OCI-LY3 (cell line): Measurements from ENCODE around the gene TOM1L2.

ENCODE experiments used
- H2AFZ ChIP-seq: fragments of 200-600, 300-600 bp; shearing (Covaris generic); 2 replicates; pipeline ENCODE4 v1.6.0; 2014; ENCODE audit warnings: antibody characterized with exemption, low read depth, low read length
- H3K27ac ChIP-seq: fragments of 200-600, 300-600 bp; sonication (generic); 2 replicates; pipeline ENCODE4 v1.5.1; 2014; ENCODE audit warnings: mild to moderate bottlenecking, low read length, moderate library complexity, mixed read lengths
- H3K27me3 ChIP-seq: fragments of 200-600, 300-600 bp; sonication (generic); 2 replicates; pipeline ENCODE4 v1.6.1; 2014; ENCODE audit warnings: low read depth, low read length, mixed read lengths
- H3K36me3 ChIP-seq: fragments of 200-600, 300-600 bp; sonication (generic); replicated peaks from 2 replicates; pipeline ENCODE3; 2014; ENCODE audit warnings: low read depth, low read length, mixed read lengths
- H3K4me1 ChIP-seq: fragments of 300-600, 200-600 bp; sonication (generic); 2 replicates; pipeline ENCODE4 v1.6.1; 2014; ENCODE audit warnings: low read length, mixed read lengths
- H3K4me2 ChIP-seq: fragments of 200-600, 300-600 bp; sonication (generic); 2 replicates; pipeline ENCODE4 v1.6.1; 2014; ENCODE audit warnings: low read length, mixed read lengths
- H3K4me3 ChIP-seq: fragments of 300-600, 200-600 bp; sonication (generic); 2 replicates; pipeline ENCODE4 v1.5.1; 2014; ENCODE audit warnings: antibody characterized with exemption, mild to moderate bottlenecking, low read length, moderate library complexity
- H3K79me2 ChIP-seq: fragments of 300-600, 200-600 bp; shearing (Covaris generic); 2 replicates; pipeline ENCODE4 v1.6.1; 2014; ENCODE audit warnings: mild to moderate bottlenecking, low read length, mixed read lengths
- H3K9ac ChIP-seq: fragments of 300-600, 200-600 bp; shearing (Covaris generic); 2 replicates; pipeline ENCODE4 v1.6.0; 2014; ENCODE audit warnings: mild to moderate bottlenecking, low read length, moderate library complexity
- H3K9me3 ChIP-seq: fragments of 200-600, 300-600 bp; shearing (Covaris generic); 2 replicates; pipeline ENCODE4 v1.6.1; 2014; ENCODE audit warnings: low read length, mixed read lengths; ENCODE audit not compliant: insufficient read depth
- H4K20me1 ChIP-seq: fragments of 200-600, 300-600 bp; sonication (generic); 2 replicates; pipeline ENCODE4 v1.6.1; 2016; ENCODE audit warnings: low read length, mixed read lengths; ENCODE audit not compliant: insufficient read depth
- EZH2phosphoT487 ChIP-seq: fragments of 200-600 bp; shearing (Covaris generic); IDR thresholded peaks from 2 replicates; pipeline ENCODE4 v1.6.1; 2018; ENCODE audit warnings: antibody characterized with exemption, mixed run types, low read depth
- TF ChIP-seq, protein P1 (sequence below): fragments of 200-600, 300-600 bp; sonication (generic); IDR thresholded peaks from 2 replicates; pipeline ENCODE4 v1.5.1; 2014; ENCODE audit warnings: antibody characterized with exemption, low read length, low read depth

TOM1L2 gene

DNA sequence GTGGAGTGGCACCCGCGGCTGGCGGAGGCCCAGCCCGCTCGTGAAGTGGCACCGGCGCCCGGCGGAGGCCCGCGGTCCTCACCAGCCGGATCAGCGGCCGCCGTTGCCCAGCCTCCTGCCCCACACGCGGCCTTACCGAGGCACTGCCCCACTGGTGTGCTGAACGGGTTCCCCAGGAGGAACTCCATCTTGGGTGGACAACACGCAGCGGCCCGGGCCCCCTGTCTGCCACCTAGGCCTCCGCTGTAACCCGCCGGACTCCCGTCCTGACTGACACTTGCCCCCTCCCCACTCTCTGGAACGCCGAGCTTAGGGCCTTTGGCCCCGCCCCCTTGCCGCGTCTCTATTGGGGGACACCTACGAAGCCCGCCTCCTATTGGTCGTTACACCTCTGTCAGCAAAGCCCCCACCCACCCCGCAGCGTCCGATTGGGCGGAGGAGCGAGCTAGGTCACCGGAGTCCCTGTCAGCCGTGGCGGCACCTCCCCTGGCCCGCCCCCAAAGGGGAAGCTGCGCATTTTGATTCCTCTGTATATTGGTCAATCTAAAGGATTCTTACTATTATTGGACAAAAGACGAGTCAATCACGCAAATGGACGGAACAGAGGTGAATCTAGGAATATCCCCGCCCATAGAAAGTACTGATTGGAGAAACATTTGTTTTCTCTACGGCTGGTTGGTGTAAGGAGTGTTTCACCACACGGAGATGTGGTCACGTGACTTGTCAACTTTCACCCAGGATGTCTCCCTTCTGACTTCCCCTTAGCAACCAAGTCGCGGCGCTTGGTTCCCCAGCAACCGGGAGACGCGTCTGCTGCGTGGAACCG lies at the start of gene TOM1L2, which contains the start of gene DRC3:
TOM1L2 (minus strand) TSS at position 275 of the 826 bp plus-strand sequence; CDS start at position 188, 87 bp downstream.
DRC3 (plus strand) TSS at position 737 of the 826 bp plus-strand sequence. CDS start 4,737 bp downstream, outside the sequence.
- H3K27ac ChIP-seq = no peak within 1 kb of the TSS
- no peaks in the 10 kb centered on the region for H3K79me2 ChIP-seq
- no peaks in the 10 kb centered on the region for H3K36me3 ChIP-seq
- peak within 1 kb of the TSS; percentile 76 for H3K4me3 ChIP-seq
- H3K4me1 ChIP-seq = 0 out of 2 replicates have a peak, but pooled peaks cover 2% of the 10 kb centered on the region
- H3K9ac ChIP-seq = 0 out of 2 replicates have a peak within 1 kb of the TSS, but pooled peaks have one; percentile 32
- H3K9me3 ChIP-seq = no peaks in the 10 kb centered on the region
- peak within 1 kb of the TSS; percentile 59 for H3K4me2 ChIP-seq
- no peak within 1 kb of the TSS for H2AFZ ChIP-seq
- H3K27me3 ChIP-seq = no peaks in the 10 kb centered on the region
- no peaks in the 10 kb centered on the region for H4K20me1 ChIP-seq
- TF ChIP-seq EZH2phosphoT487 = no peak
- TF ChIP-seq, protein P1, sequence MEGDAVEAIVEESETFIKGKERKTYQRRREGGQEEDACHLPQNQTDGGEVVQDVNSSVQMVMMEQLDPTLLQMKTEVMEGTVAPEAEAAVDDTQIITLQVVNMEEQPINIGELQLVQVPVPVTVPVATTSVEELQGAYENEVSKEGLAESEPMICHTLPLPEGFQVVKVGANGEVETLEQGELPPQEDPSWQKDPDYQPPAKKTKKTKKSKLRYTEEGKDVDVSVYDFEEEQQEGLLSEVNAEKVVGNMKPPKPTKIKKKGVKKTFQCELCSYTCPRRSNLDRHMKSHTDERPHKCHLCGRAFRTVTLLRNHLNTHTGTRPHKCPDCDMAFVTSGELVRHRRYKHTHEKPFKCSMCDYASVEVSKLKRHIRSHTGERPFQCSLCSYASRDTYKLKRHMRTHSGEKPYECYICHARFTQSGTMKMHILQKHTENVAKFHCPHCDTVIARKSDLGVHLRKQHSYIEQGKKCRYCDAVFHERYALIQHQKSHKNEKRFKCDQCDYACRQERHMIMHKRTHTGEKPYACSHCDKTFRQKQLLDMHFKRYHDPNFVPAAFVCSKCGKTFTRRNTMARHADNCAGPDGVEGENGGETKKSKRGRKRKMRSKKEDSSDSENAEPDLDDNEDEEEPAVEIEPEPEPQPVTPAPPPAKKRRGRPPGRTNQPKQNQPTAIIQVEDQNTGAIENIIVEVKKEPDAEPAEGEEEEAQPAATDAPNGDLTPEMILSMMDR = no peak

DNA sequence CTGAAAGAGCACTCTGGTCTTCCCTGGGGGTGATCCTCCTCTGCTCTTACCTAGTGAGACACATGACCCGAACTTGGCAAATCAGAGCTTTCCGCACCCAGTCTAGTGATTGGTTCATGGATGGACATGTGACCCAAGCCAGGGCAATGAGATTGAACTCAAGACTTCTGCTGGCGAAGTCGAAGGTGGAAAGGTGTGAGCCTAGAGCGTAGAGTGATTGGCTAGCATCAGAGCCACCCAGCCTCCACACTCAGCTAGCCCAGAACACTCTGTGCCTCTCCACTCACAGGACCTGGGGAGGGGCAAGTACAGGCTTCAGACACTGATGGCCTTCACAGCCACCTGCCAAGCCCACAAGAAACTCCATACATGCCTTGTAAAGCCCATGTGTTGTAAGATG lies 49.2 kb upstream of the TOM1L2 start:
- no peak overlapping the region for H3K4me3 ChIP-seq
- H2AFZ ChIP-seq = no peak overlapping the region
- no peaks in the 10 kb centered on the region for H3K36me3 ChIP-seq
- H3K79me2 ChIP-seq = no peaks in the 10 kb centered on the region
- H3K27me3 ChIP-seq = no peaks in the 10 kb centered on the region
- H3K4me2 ChIP-seq = no peak overlapping the region
- H4K20me1 ChIP-seq = no peaks in the 10 kb centered on the region
- H3K9ac ChIP-seq = no peak overlapping the region
- H3K4me1 ChIP-seq = no peaks in the 10 kb centered on the region
- H3K27ac ChIP-seq = no peak overlapping the region
- no peaks in the 10 kb centered on the region for H3K9me3 ChIP-seq
- TF ChIP-seq, protein P1 = no peak
- TF ChIP-seq EZH2phosphoT487 = no peak

DNA sequence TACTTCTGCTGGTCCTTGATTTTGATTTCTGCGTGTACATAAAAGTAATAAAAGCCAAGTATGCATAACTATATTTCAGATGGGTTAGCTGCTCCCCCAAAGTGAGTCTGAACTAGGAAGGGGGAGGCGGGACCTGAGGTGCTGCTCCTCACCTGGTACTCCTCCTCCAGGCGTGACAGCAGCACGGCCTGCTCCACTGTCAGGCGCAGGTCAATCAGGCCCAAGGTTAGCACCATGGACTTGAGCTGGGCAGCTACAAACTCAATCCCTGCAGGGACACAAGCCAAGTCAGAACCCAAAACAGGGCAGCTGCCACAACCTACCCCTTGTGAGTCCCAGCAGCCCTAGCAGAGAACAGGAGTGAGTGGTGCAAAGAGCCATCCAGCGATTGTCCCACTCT lies 48.8 kb upstream of the TOM1L2 start:
- no peaks in the 10 kb centered on the region for H3K36me3 ChIP-seq
- no peak overlapping the region for H3K27ac ChIP-seq
- TF ChIP-seq EZH2phosphoT487 = no peak
- TF ChIP-seq, protein P1 = no peak
- H3K4me1 ChIP-seq = no peaks in the 10 kb centered on the region
- H3K4me3 ChIP-seq = no peak overlapping the region
- H3K4me2 ChIP-seq = no peak overlapping the region
- no peak overlapping the region for H2AFZ ChIP-seq
- no peak overlapping the region for H3K9ac ChIP-seq
- H3K79me2 ChIP-seq = no peaks in the 10 kb centered on the region
- no peaks in the 10 kb centered on the region for H3K27me3 ChIP-seq
- H4K20me1 ChIP-seq = no peaks in the 10 kb centered on the region
- no peaks in the 10 kb centered on the region for H3K9me3 ChIP-seq

DNA sequence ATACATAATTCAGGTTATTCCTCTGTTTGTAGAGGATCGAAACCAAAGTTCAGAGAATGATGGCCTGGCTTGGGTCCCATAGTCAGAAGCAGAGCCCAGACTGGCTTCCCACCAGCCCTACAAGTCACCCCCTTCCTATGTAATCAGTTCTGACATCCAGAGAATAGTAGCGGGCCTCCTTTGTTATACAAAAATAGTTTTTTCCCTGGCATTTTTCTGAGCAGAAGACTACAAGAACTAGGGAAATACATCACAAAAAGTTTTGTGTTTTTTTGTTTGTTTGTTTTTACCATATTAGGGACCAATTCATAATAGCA lies 47.6 kb upstream of the TOM1L2 start:
- Histone ChIP-seq H3K4me3 (no peak overlapping the region), H4K20me1 (no peaks in the 10 kb centered on the region), H3K4me2 (no peak overlapping the region), H3K27me3 (no peaks in the 10 kb centered on the region), H3K27ac (no peak overlapping the region), H3K9ac (no peak overlapping the region), H2AFZ (no peak overlapping the region), H3K9me3 (no peaks in the 10 kb centered on the region), H3K4me1 (no peaks in the 10 kb centered on the region), H3K79me2 (no peaks in the 10 kb centered on the region), H3K36me3 (no peaks in the 10 kb centered on the region)
- TF ChIP-seq, protein P1 = no peak
- no peak for TF ChIP-seq EZH2phosphoT487
